ENCODE measurements around the gene NRXN2. TPM values are rescaled to one million over a fixed set of nuclear protein-coding genes. Genes with fewer than 3 reads are reported as not detected.

The NRXN2 gene
- total RNA-seq, 1 donor from 2014 or later, result 10.0 TPM

GRCh38 chr11:64720640-64721358 is 2.2 kb downstream of the NRXN2 start:
- Mint-ChIP-seq H3K4me1 (peaks cover 27% of the 10 kb centered on the region), H3K4me3 (peak overlapping the region; percentile 48), H3K27me3 (ENCODE audit: low read depth) (peaks cover 81% of the 10 kb centered on the region), H3K36me3 (ENCODE audit: low read depth) (no peaks in the 10 kb centered on the region), H3K9me3 (no peaks in the 10 kb centered on the region), H3K27ac (ENCODE audit: unreplicated experiment) (no peak overlapping the region)
- TF ChIP-seq CTCF (conservative IDR thresholded peaks at IDR 0.05), result no peak
- DNase-seq (ENCODE audit: low read depth, low spot score), result no peak

GRCh38 chr11:64720167-64720566 is 2.8 kb downstream of the NRXN2 start:
- TF ChIP-seq CTCF (conservative IDR thresholded peaks at IDR 0.05), result no peak
- no peak for DNase-seq (ENCODE audit: low read depth, low spot score)
- peak overlapping the region; percentile 48 for H3K4me3 Mint-ChIP-seq
- peaks cover 84% of the 10 kb centered on the region for H3K27me3 Mint-ChIP-seq (ENCODE audit: low read depth)
- no peak overlapping the region for H3K27ac Mint-ChIP-seq (ENCODE audit: unreplicated experiment)
- no peaks in the 10 kb centered on the region for H3K9me3 Mint-ChIP-seq
- H3K4me1 Mint-ChIP-seq, result peaks cover 21% of the 10 kb centered on the region
- no peaks in the 10 kb centered on the region for H3K36me3 Mint-ChIP-seq (ENCODE audit: low read depth)

- TF ChIP-seq CTCF (conservative IDR thresholded peaks at IDR 0.05), result no peak
- no peak overlapping the region for H3K27ac Mint-ChIP-seq (ENCODE audit: unreplicated experiment)
- peaks cover 87% of the 10 kb centered on the region for H3K27me3 Mint-ChIP-seq (ENCODE audit: low read depth)
- no peaks in the 10 kb centered on the region for H3K36me3 Mint-ChIP-seq (ENCODE audit: low read depth)
- no peaks in the 10 kb centered on the region for H3K9me3 Mint-ChIP-seq
- DNase-seq (ENCODE audit: low read depth, low spot score), result no peak
- H3K4me3 Mint-ChIP-seq, result peak overlapping the region; percentile 54
- peaks cover 13% of the 10 kb centered on the region for H3K4me1 Mint-ChIP-seq
Measured at GRCh38 chr11:64719406-64719805, 3.6 kb downstream of the NRXN2 start.

- H3K27me3 Mint-ChIP-seq (ENCODE audit: low read depth), result peaks cover 90% of the 10 kb centered on the region
- TF ChIP-seq CTCF (conservative IDR thresholded peaks at IDR 0.05), result no peak
- H3K9me3 Mint-ChIP-seq, result no peaks in the 10 kb centered on the region
- H3K27ac Mint-ChIP-seq (ENCODE audit: unreplicated experiment), result no peak overlapping the region
- H3K4me1 Mint-ChIP-seq, result peaks cover 7% of the 10 kb centered on the region
- DNase-seq (ENCODE audit: low read depth, low spot score), result no peak
- no peaks in the 10 kb centered on the region for H3K36me3 Mint-ChIP-seq (ENCODE audit: low read depth)
- peak overlapping the region; percentile 54 for H3K4me3 Mint-ChIP-seq
Measured at GRCh38 chr11:64718780-64719124, 4.2 kb downstream of the NRXN2 start.

GRCh38 chr11:64718084-64718779 is 4.8 kb downstream of the NRXN2 start:
- Mint-ChIP-seq H3K27me3 (ENCODE audit: low read depth) (peaks cover 91% of the 10 kb centered on the region), H3K27ac (ENCODE audit: unreplicated experiment) (no peak overlapping the region), H3K4me1 (peaks cover 7% of the 10 kb centered on the region), H3K4me3 (no peak overlapping the region), H3K9me3 (no peaks in the 10 kb centered on the region), H3K36me3 (ENCODE audit: low read depth) (no peaks in the 10 kb centered on the region)
- DNase-seq (ENCODE audit: low read depth, low spot score), result no peak
- TF ChIP-seq CTCF (conservative IDR thresholded peaks at IDR 0.05), result no peak
